Dermis blood vessel endothelial cell (primary cell): Measurements from ENCODE around the gene HSPB6. TPM values are rescaled to one million over a fixed set of nuclear protein-coding genes. Genes with fewer than 3 reads are reported as not detected.

ENCODE experiments used
- DNase-seq: peaks from one replicate; pipeline ENCODE4 v3.0.0; 2010
- total RNA-seq: library from RNA; depleted of rRNA; stranded (reverse); fragments of >200 nt; gene quantifications from 2 replicates; pipeline ENCODE4 v1.2.3, GENCODE V29; 2014

Gene HSPB6
- total RNA-seq, 1 donor from 2014 or later = 0.17 TPM

DNA sequence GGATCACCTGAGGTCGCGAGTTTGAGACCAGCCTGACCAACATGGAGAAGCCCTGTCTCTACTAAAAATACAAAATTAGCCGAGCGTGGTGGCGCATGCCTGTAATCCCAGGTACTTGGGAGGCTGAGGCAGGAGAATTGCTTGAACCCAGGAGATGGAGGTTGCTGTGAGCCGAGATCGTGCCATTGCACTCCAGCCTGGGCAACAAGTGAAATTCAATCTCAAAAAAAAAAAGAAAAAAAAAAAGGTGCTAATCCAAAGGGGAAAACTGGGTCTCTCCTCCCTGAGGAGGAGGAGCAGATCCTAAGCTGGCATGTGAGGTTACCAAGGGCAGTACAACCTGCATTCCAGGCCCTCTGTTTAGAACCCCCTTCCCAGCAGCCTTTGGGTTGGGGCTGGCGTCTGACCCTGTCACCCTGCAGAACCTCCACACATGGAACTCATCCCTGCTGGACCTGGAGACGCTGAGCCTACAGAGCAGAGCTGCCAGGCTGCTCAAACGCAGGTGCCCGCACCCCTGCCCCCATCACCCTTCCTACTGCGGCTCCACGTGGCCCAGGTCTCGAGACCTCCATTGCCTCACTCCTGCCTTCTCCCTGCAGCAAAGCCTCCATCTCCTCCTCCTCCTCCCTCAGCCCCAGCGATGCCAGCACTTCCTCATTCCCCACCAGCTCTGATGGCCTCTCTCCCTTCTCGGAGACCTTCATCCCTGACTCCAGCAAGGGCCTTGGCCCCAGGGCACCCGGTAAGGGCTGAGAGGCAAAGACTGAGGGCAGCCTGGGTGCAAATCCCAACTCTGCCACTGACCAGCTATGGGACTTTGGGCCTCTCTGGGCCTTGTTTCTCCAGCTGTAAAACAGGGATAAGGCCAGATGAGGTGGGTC is 7.8 kb upstream of the HSPB6 start:
- no peak for DNase-seq

DNA sequence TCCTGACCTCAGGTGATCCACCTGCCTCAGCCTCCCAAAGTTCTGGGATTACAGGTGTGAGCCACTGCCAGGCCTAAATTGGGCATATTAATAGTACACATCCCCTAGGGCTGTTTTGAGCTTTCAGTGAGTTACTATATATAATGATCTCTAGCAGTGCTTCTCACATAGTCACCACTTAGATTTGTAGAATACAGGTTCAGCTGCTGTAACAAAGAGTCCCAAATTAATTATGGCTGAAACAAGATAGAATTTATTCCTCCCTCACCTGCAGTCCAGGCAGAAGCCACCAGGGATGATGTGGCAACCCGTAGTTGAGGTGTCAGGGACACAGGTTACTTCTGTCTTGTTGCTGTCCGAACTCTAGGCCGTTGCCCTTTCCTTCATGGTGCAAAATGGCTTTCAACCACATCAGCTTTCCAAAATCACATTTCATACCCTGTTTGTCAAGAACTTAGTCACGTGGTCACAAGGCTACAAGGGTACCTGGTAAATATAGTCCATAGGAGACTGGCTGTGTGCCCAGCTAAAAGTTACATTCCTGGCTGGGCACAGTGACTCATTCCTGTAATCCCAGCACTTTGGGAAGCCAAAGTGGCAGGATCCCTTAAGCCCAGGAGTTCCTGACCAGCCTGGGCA is 4.0 kb upstream of the HSPB6 start:
- DNase-seq = no peak

DNA sequence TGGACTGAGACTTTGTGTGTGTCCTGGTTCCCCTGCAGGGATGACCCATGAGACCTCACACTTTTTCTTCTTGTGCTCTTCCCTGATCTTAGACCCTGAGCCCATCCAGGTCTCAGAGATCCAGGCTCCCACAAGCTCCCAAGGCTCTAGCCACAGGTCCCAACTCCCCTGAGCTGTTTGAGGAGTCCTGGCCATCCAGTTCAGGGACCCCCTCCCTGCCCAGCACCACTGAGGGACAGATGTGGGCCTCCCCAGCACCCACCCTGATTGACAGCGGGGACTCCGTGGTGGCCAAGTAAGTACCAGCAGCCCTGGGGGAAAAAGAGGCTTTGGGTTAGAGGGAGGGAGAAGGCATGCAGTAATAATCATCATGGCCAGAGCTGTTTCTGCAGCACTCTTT is 2.9 kb upstream of the HSPB6 start:
- DNase-seq = no peak

DNA sequence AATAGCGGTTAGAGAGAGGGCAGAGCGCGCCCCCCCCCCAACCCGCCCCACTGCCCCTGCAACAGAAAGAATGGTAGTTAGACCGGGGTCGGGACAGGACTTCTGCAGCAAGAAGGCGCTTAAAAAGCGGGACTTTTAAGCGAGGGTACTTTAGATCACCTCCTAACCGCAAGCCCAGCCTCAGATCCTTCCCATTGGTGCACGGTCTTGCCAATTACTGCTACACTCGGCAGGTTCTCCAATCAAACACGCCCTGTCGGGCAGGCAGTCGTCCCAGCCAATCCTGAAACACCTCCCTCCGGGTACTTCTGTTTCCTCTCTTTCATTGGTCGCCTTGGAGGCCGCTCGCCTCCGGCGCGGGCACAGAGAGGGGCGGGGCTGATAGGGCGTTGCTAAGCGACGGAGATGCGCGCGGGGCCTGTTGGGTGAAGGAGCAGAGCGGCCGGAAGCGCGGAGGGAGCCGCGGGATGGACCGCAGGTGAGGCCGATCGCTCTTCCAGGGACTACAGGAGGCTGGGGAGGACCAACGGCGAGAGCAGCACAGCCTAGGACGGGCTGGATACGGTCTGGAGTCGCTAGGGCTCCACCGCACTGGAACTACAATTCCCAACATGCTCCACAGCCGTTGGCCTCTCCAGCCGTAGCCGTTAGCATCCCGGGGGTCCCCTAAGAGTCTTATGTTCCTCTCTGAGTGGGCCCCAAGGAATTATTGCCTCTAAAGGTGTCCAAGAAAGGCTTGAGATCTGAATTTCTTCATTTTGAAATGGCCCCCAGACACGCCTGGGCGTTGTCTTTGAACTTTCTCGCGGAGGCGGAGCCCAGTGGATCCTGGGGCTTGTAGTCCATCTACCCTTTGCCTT is 1.1 kb upstream of the HSPB6 start, which contains the start of gene PROSER3:
PROSER3 (plus strand) TSS at position 428 of the 860 bp plus-strand sequence; CDS start at position 468, 40 bp downstream.
- DNase-seq = peak; percentile 99

DNA sequence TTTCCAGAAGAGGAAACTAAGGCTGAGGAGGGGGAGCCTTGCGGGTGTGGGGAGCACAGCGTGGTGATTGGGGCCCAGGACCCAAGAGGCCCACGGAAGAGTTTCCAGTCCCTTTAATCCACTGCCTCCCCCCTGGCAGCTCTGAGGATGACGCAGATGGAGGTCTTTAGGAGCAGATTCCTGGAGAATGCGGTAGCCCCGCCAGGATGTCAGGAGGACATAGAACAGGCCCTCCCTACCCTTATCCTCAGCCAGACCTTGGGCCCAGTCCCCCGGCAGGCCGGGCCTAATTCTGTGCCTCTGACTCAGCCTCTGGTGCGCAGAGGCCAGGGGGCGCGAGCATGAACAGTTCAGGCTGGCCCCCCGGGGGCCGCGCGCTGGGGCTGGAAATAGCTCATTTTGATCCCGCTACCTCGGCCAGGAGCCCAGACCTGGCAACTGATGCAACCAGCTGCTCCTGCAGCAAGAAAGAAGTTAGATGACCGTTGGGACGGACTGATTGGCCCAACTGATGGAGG is 461 bp upstream of the HSPB6 start:
- DNase-seq = peak; percentile 58

DNA sequence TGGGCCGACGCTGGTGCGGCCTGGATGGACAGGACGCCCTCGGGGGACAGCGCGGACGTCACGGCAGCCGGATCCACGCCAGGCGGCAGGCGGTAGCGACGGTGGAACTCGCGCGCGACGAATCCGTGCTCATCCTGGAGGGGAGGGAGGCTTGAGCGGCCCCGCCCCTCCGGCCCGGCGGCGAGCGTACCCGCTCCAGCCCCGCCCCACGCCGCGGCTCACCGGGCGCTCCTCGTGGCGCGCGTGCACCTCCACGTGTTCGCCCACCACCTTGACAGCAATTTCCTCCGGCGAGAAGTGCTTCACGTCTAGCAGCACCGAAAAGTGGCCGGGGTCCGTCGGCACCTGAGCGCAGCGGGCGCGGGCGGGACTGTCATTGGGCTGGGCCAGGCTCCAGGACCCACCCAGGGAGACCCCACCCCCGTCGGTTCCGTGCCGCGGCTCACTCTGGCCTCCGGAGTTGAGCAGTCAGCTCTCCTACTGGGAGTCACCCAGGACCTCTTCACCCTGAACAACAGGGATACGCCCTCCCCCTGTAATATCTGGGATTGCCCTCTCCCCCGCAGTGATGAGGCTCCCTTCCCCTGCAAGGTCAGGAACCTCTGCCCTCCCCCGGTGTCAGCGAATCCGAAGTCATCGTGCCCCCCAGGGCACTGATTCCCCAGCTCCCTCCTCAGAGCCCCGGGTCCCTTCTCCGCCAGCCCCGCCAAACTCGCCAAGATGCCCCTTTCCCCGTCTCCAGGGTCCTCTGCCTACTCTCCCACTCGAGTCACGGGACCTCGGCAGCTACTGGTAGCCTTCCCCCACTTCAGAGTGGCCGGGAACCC is 1.1 kb downstream of the HSPB6 start:
- DNase-seq = peak; percentile 12

DNA sequence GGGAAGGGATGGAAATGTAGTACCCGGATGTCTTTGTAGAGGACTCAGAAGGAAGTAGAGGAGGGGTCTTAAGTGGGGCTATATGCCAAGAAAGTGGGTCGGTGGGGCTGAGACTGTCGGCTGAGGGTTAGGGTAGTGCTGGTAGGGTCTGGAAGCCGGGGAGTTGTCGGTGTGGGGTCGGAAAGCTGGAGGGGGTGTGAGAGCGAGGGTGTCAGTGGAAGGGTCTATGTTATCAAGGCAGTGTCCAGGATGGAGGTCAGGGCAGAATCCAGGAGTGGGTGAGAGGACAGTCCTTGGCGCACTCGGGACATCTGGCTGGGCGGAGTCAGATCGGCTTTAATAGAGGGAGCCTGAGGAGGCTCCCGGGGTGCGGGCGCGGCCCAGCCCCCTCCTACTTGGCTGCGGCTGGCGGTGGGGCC is 1.7 kb downstream of the HSPB6 start:
- DNase-seq = no peak

DNA sequence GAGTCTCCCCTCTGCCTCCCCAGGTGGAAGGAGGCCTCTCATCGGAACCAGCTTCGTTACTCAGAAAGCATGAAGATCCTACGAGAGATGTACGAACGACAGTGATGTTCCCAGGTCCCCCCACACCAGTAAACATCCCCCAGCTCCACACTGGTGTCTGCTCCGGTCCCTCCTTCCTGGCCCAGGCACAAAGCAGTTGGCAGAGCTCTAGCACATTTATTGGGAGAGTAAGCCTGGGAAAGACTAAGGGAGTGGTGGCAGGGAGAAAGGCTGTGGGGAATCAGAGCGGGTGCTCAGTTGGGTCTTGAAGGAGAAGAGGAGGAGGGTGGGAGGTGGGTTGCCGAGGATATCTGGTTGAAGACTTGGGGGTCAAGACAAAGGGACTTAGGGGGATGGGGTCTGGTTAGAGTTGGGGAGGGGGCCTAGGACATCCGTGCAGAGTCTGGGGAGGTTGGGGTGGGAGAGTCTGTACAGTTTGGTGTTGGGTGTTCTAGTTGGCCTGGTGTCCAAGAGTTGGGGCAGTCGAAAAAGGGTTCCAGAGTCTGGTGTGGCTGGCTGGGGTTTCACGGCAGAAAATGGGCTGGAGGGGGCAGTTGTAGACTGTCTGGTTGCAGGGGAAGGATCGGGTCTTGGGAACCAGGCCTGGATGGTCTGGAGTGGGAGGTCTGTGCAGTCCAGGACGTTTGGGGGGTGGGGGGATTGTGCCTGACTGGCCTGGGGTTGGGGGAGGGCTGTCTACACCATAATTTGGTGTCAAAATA is 2.3 kb downstream of the HSPB6 start:
- DNase-seq = no peak

DNA sequence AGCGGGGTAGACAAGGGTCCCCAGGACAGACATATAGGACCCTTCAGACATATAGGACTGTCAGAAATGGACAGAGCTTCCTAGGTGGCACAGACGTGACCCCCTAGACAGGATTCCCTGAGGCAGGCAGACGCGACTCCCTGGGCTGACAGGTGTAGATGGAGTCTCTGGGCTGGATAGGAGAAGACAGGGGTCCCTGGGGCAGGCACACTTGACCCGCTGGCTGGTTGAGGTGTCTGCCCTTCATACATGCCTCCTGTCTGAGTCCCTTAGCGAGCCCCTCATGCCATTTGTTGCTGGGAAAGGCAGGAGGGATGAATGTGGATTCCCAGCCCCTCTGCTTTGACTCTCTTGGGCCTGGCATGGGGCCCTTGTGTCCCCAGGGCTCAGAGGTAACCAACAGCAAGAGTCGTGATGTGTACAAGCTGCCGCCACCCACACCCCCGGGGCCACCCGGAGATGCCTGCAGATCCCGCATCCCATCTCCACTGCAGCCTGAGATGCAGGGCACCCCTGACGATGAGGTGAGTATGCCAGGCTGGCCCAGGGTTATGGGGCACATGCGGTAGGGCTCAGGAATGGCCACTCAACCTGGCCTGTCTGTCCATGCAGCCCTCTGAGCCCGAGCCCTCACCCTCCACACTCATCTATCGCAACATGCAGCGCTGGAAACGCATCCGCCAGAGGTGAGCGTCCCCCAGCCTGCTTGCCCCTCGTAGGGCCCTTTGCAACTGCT is 3.0 kb downstream of the HSPB6 start:
- DNase-seq = no peak

DNA sequence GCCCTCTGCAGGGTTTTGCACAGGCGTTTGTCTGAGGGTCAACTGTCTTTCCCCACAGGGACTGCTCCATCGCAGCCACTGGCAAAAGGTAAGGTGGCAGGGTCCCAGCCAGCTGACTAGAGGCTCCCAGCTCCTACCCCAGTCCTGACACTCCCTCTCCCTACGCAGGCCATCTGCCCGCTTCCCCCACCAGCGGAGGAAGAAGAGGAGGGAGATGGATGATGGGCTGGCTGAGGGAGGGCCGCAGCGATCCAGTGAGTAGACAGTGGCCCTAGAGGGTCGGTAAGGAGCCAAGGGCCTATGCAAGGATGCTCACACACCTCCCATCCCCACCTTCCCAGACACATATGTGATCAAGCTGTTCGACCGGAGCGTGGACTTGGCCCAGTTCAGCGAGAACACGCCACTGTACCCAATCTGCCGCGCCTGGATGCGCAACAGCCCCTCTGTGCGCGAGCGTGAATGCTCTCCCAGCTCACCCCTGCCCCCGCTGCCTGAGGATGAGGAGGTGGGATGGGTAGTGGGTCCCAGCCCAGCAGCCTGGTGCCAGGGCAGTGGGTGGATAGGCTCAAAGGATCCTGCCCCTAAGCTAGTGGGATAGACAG is 4.0 kb downstream of the HSPB6 start:
- no peak for DNase-seq

DNA sequence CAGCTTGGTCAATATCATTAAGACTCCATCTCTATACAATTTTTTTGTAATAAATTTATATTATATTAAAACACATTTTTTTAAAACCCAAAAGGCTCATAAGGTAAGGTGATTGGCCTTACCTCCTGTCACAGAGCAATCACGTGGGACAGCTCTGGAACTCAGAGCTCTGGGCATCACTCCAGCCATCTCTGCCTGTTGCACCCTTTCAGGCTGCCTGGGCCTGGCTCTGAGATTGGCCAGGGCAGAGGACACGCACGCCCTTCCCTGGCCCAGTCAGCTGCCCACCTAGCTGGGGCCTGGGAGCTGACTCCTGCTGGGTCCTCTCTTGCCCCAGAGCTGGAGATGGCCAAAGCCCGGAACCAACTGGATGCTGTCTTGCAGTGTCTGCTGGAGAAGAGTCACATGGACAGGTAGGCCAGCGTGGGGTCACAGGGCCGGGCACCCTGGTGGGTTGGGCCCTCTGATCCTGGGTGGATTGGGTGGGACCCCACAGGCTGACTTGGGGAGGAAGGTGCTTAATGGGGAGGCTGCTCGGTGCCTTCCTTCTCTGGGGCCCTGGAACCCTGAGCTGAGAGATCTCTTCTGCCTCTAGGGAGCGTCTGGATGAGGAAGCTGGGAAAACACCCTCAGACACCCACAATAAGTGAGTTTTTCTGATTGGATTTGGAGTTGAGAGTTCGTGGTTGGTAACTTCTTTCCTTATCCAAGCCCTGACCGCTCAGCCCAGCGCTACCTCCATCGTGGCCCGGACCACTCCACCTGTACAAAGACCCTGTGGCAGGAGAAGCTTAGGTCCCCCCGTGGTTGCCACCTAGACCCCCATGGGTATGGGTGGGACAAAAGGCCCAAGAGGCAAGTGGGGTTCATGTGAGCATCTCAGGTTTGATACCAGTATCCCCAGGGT is 4.7 kb downstream of the HSPB6 start:
- DNase-seq = no peak

DNA sequence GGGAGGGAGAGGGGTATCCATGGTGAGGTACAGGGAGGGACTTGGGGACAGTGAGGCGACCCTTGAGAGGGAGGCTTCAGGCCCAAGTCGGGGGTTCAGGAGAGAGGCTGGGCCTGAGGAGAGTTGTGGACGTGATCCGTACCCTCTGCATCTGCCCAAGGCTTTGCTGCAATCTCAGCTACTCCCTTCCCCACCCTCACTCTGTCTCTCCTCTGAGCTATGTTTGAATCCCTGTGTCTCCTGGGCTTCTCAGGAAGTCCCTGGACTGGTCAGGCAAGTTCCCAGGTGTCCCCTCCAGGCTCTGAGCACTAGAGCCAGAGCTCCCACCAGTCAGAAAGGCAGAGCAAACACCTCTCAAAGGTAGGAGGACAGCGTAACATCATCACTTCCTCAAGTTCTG is 6.7 kb downstream of the HSPB6 start:
- DNase-seq = no peak

DNA sequence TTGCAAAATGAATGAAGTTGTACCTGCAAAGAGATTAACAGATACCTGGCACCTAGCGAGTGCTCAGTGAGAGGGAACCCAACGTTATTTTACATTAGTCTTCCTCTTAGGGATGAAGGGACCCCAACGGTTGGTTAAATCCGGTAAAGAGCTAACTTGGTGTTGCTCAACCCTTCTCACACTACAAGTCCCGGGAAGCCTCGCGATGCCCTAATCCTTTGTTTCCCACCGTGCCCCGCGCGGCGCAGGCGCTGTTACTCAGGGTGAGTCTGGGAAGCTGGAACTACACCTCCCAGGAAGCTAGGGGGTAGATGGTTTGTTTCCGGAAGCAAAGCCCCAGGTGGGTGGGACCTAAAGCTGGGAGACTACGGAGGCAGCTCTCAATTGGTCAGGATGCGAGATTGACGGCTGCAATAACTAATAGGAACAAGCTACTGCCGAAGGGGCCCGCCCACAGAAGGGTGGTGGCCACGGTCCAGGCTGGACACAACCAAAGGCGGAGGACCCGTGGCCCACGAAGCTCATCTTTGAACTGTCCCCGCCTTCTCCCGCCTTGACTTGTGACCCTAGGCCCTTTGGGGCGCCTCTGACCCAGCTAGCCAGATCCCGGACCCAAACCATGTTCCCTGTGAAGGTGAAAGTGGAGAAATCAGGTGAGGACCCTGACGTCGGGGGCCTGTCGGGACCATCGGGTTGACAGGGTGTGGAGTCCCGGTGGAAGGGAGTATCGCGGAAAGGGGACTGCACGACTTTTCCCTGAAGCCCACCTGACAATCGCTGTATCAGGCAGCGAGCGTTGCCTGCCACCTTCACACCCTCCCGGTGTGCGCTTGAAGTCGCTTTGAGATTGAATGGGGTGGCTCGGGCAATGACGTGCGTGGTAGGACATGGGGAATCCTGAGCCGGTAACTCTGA is 8.5 kb downstream of the HSPB6 start, which contains the start of gene LIN37:
LIN37 (plus strand) TSS at position 471 of the 915 bp plus-strand sequence; CDS start at position 620, 149 bp downstream.
- peak; percentile 100 for DNase-seq

DNA sequence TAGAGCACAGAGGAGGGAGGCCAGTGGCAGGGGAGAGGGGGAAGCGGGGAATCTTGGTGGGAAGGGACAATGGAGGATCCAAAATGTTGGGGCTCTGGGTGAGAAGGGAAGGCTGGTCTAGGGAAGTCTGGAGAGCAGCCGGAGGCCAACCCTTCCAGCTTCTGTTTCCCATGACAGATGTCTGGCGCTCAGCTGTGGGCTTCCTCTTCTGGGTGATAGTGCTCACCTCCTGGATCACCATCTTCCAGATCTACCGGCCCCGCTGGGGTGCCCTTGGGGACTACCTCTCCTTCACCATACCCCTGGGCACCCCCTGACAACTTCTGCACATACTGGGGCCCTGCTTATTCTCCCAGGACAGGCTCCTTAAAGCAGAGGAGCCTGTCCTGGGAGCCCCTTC is 10.3 kb downstream of the HSPB6 start:
- DNase-seq = no peak

DNA sequence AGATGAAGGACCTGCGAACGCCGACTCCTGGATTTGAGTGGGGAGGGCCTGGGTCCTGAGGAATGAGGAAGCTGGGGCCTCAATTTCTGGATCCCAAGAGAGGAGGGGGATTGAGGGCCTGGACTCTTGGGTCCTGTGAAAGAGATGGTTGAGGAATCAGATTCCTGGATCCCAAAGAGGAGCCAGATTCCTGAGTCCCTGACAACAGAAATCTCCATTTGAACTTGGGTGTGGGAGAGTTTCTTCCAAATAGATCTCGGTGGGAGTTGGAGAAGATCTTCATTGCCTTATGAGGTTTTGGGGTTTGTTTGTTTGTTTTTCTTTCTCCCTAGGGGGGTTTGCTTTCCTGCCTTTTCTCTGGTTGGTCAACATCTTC is 10.8 kb downstream of the HSPB6 start:
- DNase-seq = no peak

DNA sequence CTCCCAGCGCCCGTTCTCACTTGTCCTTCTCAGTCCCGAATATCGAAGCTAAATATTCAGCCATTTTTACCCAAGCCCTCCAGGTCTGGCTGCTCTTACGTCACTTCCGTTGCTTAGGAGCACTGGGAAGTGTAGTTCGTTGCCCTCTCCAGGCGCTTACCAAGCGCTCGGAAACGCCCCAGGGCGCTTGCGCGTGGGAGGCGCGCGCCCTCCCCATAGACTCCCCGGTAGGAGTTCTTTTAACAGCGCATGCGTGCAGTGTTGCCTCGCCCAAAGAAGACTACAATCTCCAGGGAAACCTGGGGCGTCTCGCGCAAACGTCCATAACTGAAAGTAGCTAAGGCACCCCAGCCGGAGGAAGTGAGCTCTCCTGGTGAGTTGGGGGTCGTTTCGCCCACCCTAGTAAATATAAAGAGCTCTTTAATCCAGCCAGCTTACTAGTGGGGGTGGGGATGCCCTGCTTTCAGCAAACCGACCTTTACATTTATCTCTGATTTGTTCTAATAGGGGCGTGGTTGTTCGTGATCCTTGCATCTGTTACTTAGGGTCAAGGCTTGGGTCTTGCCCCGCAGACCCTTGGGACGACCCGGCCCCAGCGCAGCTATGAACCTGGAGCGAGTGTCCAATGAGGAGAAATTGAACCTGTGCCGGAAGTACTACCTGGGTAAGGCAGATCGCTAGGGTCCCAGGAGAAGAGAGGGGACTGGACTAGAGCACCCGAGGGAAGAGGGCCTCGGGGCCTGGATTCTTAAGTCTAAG is 11.3 kb downstream of the HSPB6 start, which contains the start of the genes PSENEN and U2AF1L4:
PSENEN (plus strand) TSS at position 324 of the 759 bp plus-strand sequence; CDS start at position 604, 280 bp downstream.
U2AF1L4 (minus strand) TSS at position 91 of the 759 bp plus-strand sequence; CDS start at position 64, 27 bp downstream.
- DNase-seq = peak; percentile 100
